Thoracic aorta (tissue), 2 donors: ENCODE data around the gene HPSE2. TPM values are rescaled to one million over a fixed set of nuclear protein-coding genes. Genes with fewer than 3 reads are reported as not detected.

Source experiments
- ATAC-seq: fragments of 150-250 bp; one replicate; pipeline ENCODE4 v1.8.0; 2017; ENCODE audit warnings: low read depth; ENCODE audit not compliant: insufficient number of reproducible peaks, low FRiP score
- DNase-seq: peaks from one replicate; pipeline ENCODE4 v3.0.0-alpha.2; 2020; ENCODE audit warnings: low spot score
- H3K27ac ChIP-seq, 2 donors: fragments of 200-600 bp; sonication (generic); 1 replicate in 1 of 2; 2 replicates in 1 of 2; pipeline ENCODE4 v1.5.1; 2016; ENCODE audit warnings: mild to moderate bottlenecking in 2 of 2, moderate library complexity in 2 of 2
- H3K27me3 ChIP-seq: fragments of 200-600 bp; sonication (generic); replicated peaks from 2 replicates; pipeline ENCODE4 v1.6.0; 2016; ENCODE audit warnings: mild to moderate bottlenecking; ENCODE audit not compliant: insufficient read depth
- H3K36me3 ChIP-seq: fragments of 200-600 bp; sonication (generic); one replicate; pipeline ENCODE4 v1.5.1; 2016
- H3K4me1 ChIP-seq, 2 donors: fragments of 200-600 bp; sonication (generic); 1 replicate in 1 of 2; 2 replicates in 1 of 2; pipeline versions ENCODE4 v1.5.1 to v1.6.0; 2016; ENCODE audit warnings: low read depth in 2 of 2, mild to moderate bottlenecking in 1 of 2; ENCODE audit not compliant: control insufficient read depth in 1 of 2
- H3K4me3 ChIP-seq: fragments of 200-600 bp; sonication (generic); 2 replicates; pipeline ENCODE4 v1.5.1; 2016; ENCODE audit warnings: mild to moderate bottlenecking
- H3K9me3 ChIP-seq: fragments of 200-600 bp; sonication (generic); 2 replicates; pipeline ENCODE4 v1.5.1; 2016
- CTCF ChIP-seq: fragments of 200-600 bp; sonication (generic); IDR thresholded peaks from one replicate; pipeline ENCODE4 v1.5.1; 2019; ENCODE audit warnings: antibody characterized with exemption
- total RNA-seq, 2 donors: library from RNA; depleted of rRNA; stranded (reverse); fragments of >200 nt; gene quantifications; one replicate each; pipeline versions ENCODE4 v1.1.0 to v1.2.3, GENCODE V29; 2016

Gene HPSE2
- total RNA-seq, 2 donors from 2014 or later: 1.1 to 1.8 TPM

GRCh38 chr10:98528805-98529183, 706.9 kb downstream of the HPSE2 start:
- Histone ChIP-seq H3K36me3 (no peaks in the 10 kb centered on the region), H3K27ac (no peak overlapping the region), H3K27me3 (no peaks in the 10 kb centered on the region), H3K4me3 (no peak overlapping the region), H3K9me3 (no peaks in the 10 kb centered on the region), H3K4me1 (no peaks in the 10 kb centered on the region)
- no peak for TF ChIP-seq CTCF
- ATAC-seq: no peak
- DNase-seq: no peak

- no peak for ATAC-seq
- Histone ChIP-seq H3K27me3 (no peaks in the 10 kb centered on the region), H3K27ac (no peak overlapping the region), H3K36me3 (no peaks in the 10 kb centered on the region), H3K4me1 (no peaks in the 10 kb centered on the region), H3K4me3 (no peak overlapping the region), H3K9me3 (no peaks in the 10 kb centered on the region)
- no peak for TF ChIP-seq CTCF
- no peak for DNase-seq
Measured at GRCh38 chr10:98528166-98528804, 707.4 kb downstream of the HPSE2 start.

GRCh38 chr10:98525969-98526368, 709.7 kb downstream of the HPSE2 start:
- no peak for DNase-seq
- Histone ChIP-seq H3K9me3 (no peaks in the 10 kb centered on the region), H3K27ac (no peak overlapping the region), H3K4me1 (no peaks in the 10 kb centered on the region), H3K27me3 (no peaks in the 10 kb centered on the region), H3K36me3 (no peaks in the 10 kb centered on the region), H3K4me3 (no peak overlapping the region)
- ATAC-seq: no peak
- no peak for TF ChIP-seq CTCF

GRCh38 chr10:98524124-98524523, 711.5 kb downstream of the HPSE2 start:
- Histone ChIP-seq H3K4me1 (no peaks in the 10 kb centered on the region), H3K9me3 (no peaks in the 10 kb centered on the region), H3K27ac (no peak overlapping the region), H3K27me3 (no peaks in the 10 kb centered on the region), H3K4me3 (no peak overlapping the region), H3K36me3 (no peaks in the 10 kb centered on the region)
- no peak for DNase-seq
- ATAC-seq: no peak
- TF ChIP-seq CTCF: no peak

GRCh38 chr10:98519841-98520240, 715.8 kb downstream of the HPSE2 start:
- no peak for ATAC-seq
- H3K36me3 ChIP-seq: no peaks in the 10 kb centered on the region
- no peaks in the 10 kb centered on the region for H3K9me3 ChIP-seq
- no peak overlapping the region for H3K27ac ChIP-seq
- DNase-seq: no peak
- no peaks in the 10 kb centered on the region for H3K27me3 ChIP-seq
- no peaks in the 10 kb centered on the region for H3K4me1 ChIP-seq
- no peak overlapping the region for H3K4me3 ChIP-seq
- no peak for TF ChIP-seq CTCF
